ENCODE results near the gene THAP7. TPM values are rescaled to one million over a fixed set of nuclear protein-coding genes. Genes with fewer than 3 reads are reported as not detected.

THAP7 gene
- total and polyA plus RNA-seq, 2 of the 13 experiments (the other 11 are each of a cell fraction or from before 2014, with no cell fraction given) = 13.0 to 25.5 TPM

DNA sequence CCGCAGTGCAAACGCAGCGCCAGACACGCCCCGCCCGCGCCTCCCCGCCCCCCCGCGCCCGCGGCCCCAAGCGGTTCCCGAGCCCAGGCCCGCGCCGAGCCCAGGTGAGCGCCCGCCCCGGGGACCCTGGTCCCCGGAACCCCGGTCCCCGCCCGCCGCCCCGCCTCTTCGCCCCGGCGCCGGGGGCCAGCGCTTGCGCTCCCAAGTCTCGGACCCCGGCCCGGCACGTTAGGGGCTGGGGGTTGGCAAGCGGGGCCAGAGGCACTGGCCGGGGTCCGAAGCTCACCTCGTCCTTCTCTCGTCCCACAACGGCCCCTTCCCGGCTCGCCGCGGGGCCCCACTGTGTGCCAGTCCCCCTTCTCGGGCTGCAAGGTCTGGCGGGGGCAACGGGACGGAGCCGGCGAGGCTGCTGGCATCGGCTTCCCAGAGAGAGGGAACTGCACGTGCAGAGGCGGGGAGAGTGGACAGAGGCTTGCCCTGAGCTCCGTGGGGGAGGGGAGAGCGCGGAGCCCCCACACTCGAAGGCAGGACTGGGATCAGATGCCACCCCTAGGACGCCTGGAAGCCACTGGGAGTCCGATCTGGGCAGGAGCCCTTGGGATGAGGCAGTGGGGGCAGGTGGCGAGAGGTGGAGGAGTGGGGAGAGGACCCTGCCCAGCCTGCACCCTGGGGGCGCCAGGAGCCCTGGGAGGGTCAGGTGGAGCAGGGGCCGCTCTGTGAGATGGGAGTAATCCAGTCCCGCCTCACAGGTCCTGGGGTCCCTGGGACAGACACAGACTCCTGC is 36.6 kb downstream of the THAP7 start (continued):
- peak; percentile 54; the same call in 1 of the 2 replicates for TF ChIP-seq TARDBP (CRISPR knock-in tag; IDR thresholded peaks at IDR 0.05)
- 0 out of 2 replicates have a peak, but pooled peaks have one; percentile 29 for TF ChIP-seq TBX2 (CRISPR knock-in tag; IDR thresholded peaks at IDR 0.05; ENCODE audit: borderline replicate concordance)
- no peak for TF ChIP-seq RCOR2 (CRISPR knock-in tag; IDR thresholded peaks at IDR 0.05)
- 0 out of 2 replicates have a peak, but pooled peaks have one; percentile 38 for TF ChIP-seq TMF1 (CRISPR knock-in tag; IDR thresholded peaks at IDR 0.05; ENCODE audit: low read depth)
- TF ChIP-seq ZNF431 (CRISPR knock-in tag; IDR thresholded peaks at IDR 0.05; ENCODE audit: borderline replicate concordance, low read depth) = no peak
- peak; percentile 84; the same call in 1 of the 2 replicates for TF ChIP-seq ZNF546 (CRISPR knock-in tag; conservative IDR thresholded peaks at IDR 0.05)
- peak; percentile 34 for TF ChIP-seq HDAC1 (CRISPR knock-in tag; IDR thresholded peaks at IDR 0.05)
- TF ChIP-seq ERF (CRISPR knock-in tag; IDR thresholded peaks at IDR 0.05) = peak; percentile 43; the same call in 1 of the 2 replicates
- TF ChIP-seq ZBTB42 (CRISPR knock-in tag; IDR thresholded peaks at IDR 0.05) = peak; percentile 62; the same call in 1 of the 2 replicates
- TF ChIP-seq MIER2 (CRISPR knock-in tag; IDR thresholded peaks at IDR 0.05) = no peak
- TF ChIP-seq MBD4 (IDR thresholded peaks at IDR 0.05; ENCODE audit: borderline replicate concordance, low read length) = no peak
- TF ChIP-seq SP5 (CRISPR knock-in tag; IDR thresholded peaks at IDR 0.05; ENCODE audit: borderline replicate concordance, low read depth) = peak; percentile 42; the same call in 1 of the 2 replicates
- no peak for TF ChIP-seq ZNF367 (CRISPR knock-in tag; IDR thresholded peaks at IDR 0.05; ENCODE audit: borderline replicate concordance)
- no peak for TF ChIP-seq ZNF530 (CRISPR knock-in tag; IDR thresholded peaks at IDR 0.05; ENCODE audit: low read depth)
- 0 out of 2 replicates have a peak, but pooled peaks have one; percentile 31 for TF ChIP-seq ZNF280B (CRISPR knock-in tag; IDR thresholded peaks at IDR 0.05; ENCODE audit: borderline replicate concordance)
- peak; percentile 50; the same call in 1 of the 2 replicates for TF ChIP-seq ATF7-NPFF (CRISPR knock-in tag; IDR thresholded peaks at IDR 0.05; ENCODE audit: low read depth)
- TF ChIP-seq ZFP36L2 (CRISPR knock-in tag; IDR thresholded peaks at IDR 0.05) = no peak
- TF ChIP-seq ZNF709 (CRISPR knock-in tag; IDR thresholded peaks at IDR 0.05) = peak; percentile 59; the same call in 1 of the 2 replicates
- TF ChIP-seq HNRNPK (IDR thresholded peaks at IDR 0.05; ENCODE audit: low read depth, low read length, poor library complexity, severe bottlenecking) = peak; percentile 37
- no peak for TF ChIP-seq ZNF20 (CRISPR knock-in tag; IDR thresholded peaks at IDR 0.05)
- no peak for TF ChIP-seq NCOA1 (CRISPR knock-in tag; IDR thresholded peaks at IDR 0.05)
- TF ChIP-seq SOX13 (IDR thresholded peaks at IDR 0.05) = no peak
- TF ChIP-seq SOX13 (CRISPR knock-in tag; conservative IDR thresholded peaks at IDR 0.05 in 1 of 2, IDR thresholded peaks at IDR 0.05 in 1 of 2) = peak in 1 of 2 experiments; percentile 20; a peak in 1 of 4 replicates
- TF ChIP-seq ZNF768 (CRISPR knock-in tag; IDR thresholded peaks at IDR 0.05) = peak; percentile 50; the same call in 1 of the 2 replicates
- 0 out of 2 replicates have a peak, but pooled peaks have one; percentile 19 for TF ChIP-seq SALL2 (CRISPR knock-in tag; IDR thresholded peaks at IDR 0.05)
